H1 (cell line): Measurements from ENCODE around the gene HS6ST3. TPM values are rescaled to one million over a fixed set of nuclear protein-coding genes. Genes with fewer than 3 reads are reported as not detected.

ENCODE experiments used
- BCL11A ChIP-seq, 2 experiments: IDR thresholded peaks; one replicate each; pipeline ENCODE4 v1.6.1; 2011; ENCODE audit warnings: low read depth in 2 of 2, low read length in 2 of 2, mild to moderate bottlenecking in 2 of 2
- KDM5A ChIP-seq: fragments of 200-600 bp; IDR thresholded peaks from 2 replicates; pipeline ENCODE4 v1.7.1; 2012; ENCODE audit warnings: mild to moderate bottlenecking, low read length, inconsistent platforms, mixed read lengths
- polyA plus RNA-seq, 7 experiments: library from polyadenylated mRNA; depleted of rRNA in 3 of 7; stranded (reverse) in 5 of 7; unstranded in 2 of 7; fragments of >200 nt in 5 of 7; fragments of 200-250 nt in 2 of 7; gene quantifications; 1 replicate in 5 of 7; 2 replicates in 1 of 7; 4 replicates in 1 of 7; pipeline versions ENCODE4 v1.2.1 to v1.2.3, GENCODE V29; 2011 to 2013; ENCODE audit warnings: missing spikeins in 2 of 7, mixed read lengths in 2 of 7
- total RNA-seq: library from RNA; stranded (reverse); fragmentation: NEBNext Ultra II Directional; extraction: Animal tissue kit (Norgen Biotek cat#: 25700); gene quantifications from 2 replicates; pipeline ENCODE4 v1.2.1, GENCODE V29; 2021
- TF ChIP-seq, protein P1 (sequence below): IDR thresholded peaks from 2 replicates; pipeline ENCODE4 v1.6.1; 2012; ENCODE audit warnings: low read length, inconsistent platforms

Gene HS6ST3
- total and polyA plus RNA-seq, 2 of the 8 experiments (the other 6 are each of a cell fraction or from before 2014, with no cell fraction given), result 0.45 to 1.2 TPM

GRCh38 chr13:96792736-96793403, 703.0 kb downstream of the HS6ST3 start (continued):
- TF ChIP-seq, protein P1, sequence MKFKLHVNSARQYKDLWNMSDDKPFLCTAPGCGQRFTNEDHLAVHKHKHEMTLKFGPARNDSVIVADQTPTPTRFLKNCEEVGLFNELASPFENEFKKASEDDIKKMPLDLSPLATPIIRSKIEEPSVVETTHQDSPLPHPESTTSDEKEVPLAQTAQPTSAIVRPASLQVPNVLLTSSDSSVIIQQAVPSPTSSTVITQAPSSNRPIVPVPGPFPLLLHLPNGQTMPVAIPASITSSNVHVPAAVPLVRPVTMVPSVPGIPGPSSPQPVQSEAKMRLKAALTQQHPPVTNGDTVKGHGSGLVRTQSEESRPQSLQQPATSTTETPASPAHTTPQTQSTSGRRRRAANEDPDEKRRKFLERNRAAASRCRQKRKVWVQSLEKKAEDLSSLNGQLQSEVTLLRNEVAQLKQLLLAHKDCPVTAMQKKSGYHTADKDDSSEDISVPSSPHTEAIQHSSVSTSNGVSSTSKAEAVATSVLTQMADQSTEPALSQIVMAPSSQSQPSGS, result no peak
- no peak for TF ChIP-seq BCL11A (IDR thresholded peaks at IDR 0.05; ENCODE audit: low read depth in 2 of 2, low read length in 2 of 2)
- no peak for TF ChIP-seq KDM5A
